ENCODE measurements around the gene COL11A1. TPM values are rescaled to one million over a fixed set of nuclear protein-coding genes. Genes with fewer than 3 reads are reported as not detected.

COL11A1 gene
- total and polyA plus RNA-seq, 9 of the 15 experiments (the other 6 are each of a cell fraction or from before 2014, with no cell fraction given): 0.07 TPM; not detected in 8

DNA sequence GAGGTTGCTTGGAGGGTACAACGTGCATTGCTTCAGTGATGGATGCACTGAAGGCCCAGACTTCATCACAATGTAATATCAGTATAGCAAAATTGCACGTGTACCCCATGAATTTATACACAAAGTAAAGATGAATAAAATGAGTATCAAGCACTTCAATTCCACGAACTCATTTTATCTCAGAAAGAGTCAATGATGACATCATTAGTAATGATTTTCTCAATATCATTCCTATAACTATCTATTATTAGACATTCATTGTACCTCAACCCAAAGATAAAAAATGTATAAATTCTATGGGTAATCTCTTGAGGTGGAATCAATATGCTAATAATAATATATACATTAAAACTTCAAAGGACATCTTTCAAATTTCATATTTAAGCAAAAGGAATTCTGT is 208.4 kb downstream of the COL11A1 start:
- no peak overlapping the region for H3K4me3 ChIP-seq
- ATAC-seq: no peak
- H3K27ac ChIP-seq (ENCODE audit: extremely low read depth, low read depth, low read length): no peak overlapping the region
- H3K9me1 ChIP-seq (ENCODE audit: control insufficient read depth, insufficient read depth, low read length): no peaks in the 10 kb centered on the region
- ChIA-PET CTCF (ENCODE audit: low intra/inter-chr PET ratio) (no interaction called here), POLR2A (no interaction called here)
- H2AFZ ChIP-seq (ENCODE audit: low read depth, low read length): no peak overlapping the region
- no peaks in the 10 kb centered on the region for H3K27me3 ChIP-seq (ENCODE audit: control insufficient read depth in 2 of 2, insufficient read depth in 2 of 2, low read length in 2 of 2)
- intact Hi-C loops (cut with micrococcal nuclease) (no loop called here), in situ Hi-C loops (cut with MboI) (no loop called here)
- H3K4me1 ChIP-seq (replicated peaks in 1 of 2; ENCODE audit: control insufficient read depth in 2 of 2, insufficient read depth in 2 of 2, low read length in 2 of 2): no peaks in the 10 kb centered on the region
- WGBS (ENCODE audit: insufficient coverage, low coverage, missing lambda C conversion rate): 3% methylated on average over 3 of the region's 3 CpGs
- DNase-seq (ENCODE audit: extremely low read depth in 1 of 4, low spot score in 3 of 4): no peak
- H3K36me3 ChIP-seq (ENCODE audit: control insufficient read depth, insufficient read depth, low read length): no peaks in the 10 kb centered on the region
- no peak overlapping the region for H3K4me2 ChIP-seq (ENCODE audit: insufficient read depth, low read length)
- no peak overlapping the region for H3K9ac ChIP-seq (ENCODE audit: insufficient read depth in 1 of 2, low read depth in 2 of 2, low read length in 2 of 2)
- peaks cover 3% of the 10 kb centered on the region for H3K9me3 ChIP-seq (replicated peaks; ENCODE audit: control insufficient read depth, insufficient read depth, low read depth, low read length)
- no peak for TF ChIP-seq NFYB (IDR thresholded peaks at IDR 0.05; ENCODE audit: extremely low read depth, insufficient read length)
- TF ChIP-seq PTBP1 (IDR thresholded peaks at IDR 0.05; ENCODE audit: low read depth, low read length): no peak
- TF ChIP-seq XRCC3 (IDR thresholded peaks at IDR 0.05): no peak
- no peak for TF ChIP-seq FOS (IDR thresholded peaks at IDR 0.05; ENCODE audit: extremely low read depth, insufficient read length)
- TF ChIP-seq SIN3B (IDR thresholded peaks at IDR 0.05; ENCODE audit: low read depth): no peak
- no peak for TF ChIP-seq POLR3A (IDR thresholded peaks at IDR 0.05; ENCODE audit: borderline replicate concordance, extremely low read depth, insufficient read depth, insufficient read length)
- TF ChIP-seq ZBTB7A (IDR thresholded peaks at IDR 0.05; ENCODE audit: borderline replicate concordance, control insufficient read depth, low read depth, low read length): no peak
- no peak for TF ChIP-seq FOXK2 (conservative IDR thresholded peaks at IDR 0.05 in 1 of 2, IDR thresholded peaks at IDR 0.05 in 1 of 2; ENCODE audit: low read depth in 2 of 2)
- TF ChIP-seq HDGF (IDR thresholded peaks at IDR 0.05): no peak
- TF ChIP-seq CHCHD3 (CRISPR knock-in tag; IDR thresholded peaks at IDR 0.05): no peak
- TF ChIP-seq ARID2 (IDR thresholded peaks at IDR 0.05): no peak
- no peak for TF ChIP-seq TAF7 (tag; IDR thresholded peaks at IDR 0.05)
- TF ChIP-seq TBL1XR1 (IDR thresholded peaks at IDR 0.05; ENCODE audit: low read length in 2 of 2): no peak
- FAIRE-seq: no peak
- H3K79me2 ChIP-seq (ENCODE audit: control insufficient read depth, insufficient read depth, low read length): no peaks in the 10 kb centered on the region
- no TSS peak for BruUV-seq (replicated peaks)
- no peaks in the 10 kb centered on the region for H4K20me1 ChIP-seq (replicated peaks; ENCODE audit: control insufficient read depth, insufficient read depth, low read length)
